Adrenal gland (tissue), 5 donors: ENCODE results near the gene SYT2.

Experiments
- CTCF ChIP-seq, 6 experiments: fragments of 450-650 bp in 4 of 6; fragments of 200-600 bp in 2 of 6; sonication (generic) in 1 of 6; IDR thresholded peaks; 1 replicate in 5 of 6; 2 replicates in 1 of 6; pipeline versions ENCODE4 v1.5.1 to v1.8.0; 2016 to 2021; ENCODE audit warnings: antibody characterized with exemption in 6 of 6, mild to moderate bottlenecking in 2 of 6, moderate library complexity in 1 of 6
- POLR2A ChIP-seq, 2 donors: fragments of 450-650 bp; IDR thresholded peaks; one replicate each; pipeline ENCODE4 v1.6.1; 2017; ENCODE audit warnings: antibody characterized with exemption in 2 of 2, mild to moderate bottlenecking in 2 of 2, moderate library complexity in 1 of 2
- donor health status: DM: no; HTN: no; CAD: no.

DNA sequence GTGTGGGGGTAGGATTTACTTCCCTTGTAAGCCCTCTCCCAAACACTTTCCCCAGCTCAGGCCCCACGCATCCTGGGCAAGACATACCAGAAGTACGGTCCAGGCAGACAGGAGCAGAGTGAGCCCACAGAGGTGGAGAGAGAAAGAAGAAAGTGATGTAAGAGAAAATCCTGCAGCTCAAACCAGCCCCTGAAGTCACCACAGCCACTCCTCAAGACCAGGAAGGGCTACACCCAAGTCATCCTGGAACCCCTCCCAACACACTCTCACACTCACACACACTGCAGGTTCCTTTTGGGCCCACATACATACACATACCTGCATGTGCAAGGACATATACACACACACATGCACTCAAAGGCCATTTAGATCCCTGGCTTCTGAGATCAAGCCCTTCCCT is 106.8 kb downstream of the SYT2 start:
- TF ChIP-seq POLR2A (IDR thresholded peaks at IDR 0.05), result no peak
- no peak for TF ChIP-seq CTCF (IDR thresholded peaks at IDR 0.05)
